Measurements from ENCODE around the gene SMIM11. TPM values are rescaled to one million over a fixed set of nuclear protein-coding genes. Genes with fewer than 3 reads are reported as not detected.
"Not testable (repeated sequence)": the region's sequence is repeated elsewhere in the genome, so short reads cannot be mapped to it uniquely, and the experiment has no call there.

The SMIM11 gene, protein sequence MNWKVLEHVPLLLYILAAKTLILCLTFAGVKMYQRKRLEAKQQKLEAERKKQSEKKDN
- 10 to 100 TPM in 1 of 2 donors, 1 to 10 TPM in 1; 2.1 to 19.2 TPM for total RNA-seq

GRCh38 chr21:34374940-34375618, at the start of gene SMIM11:
SMIM11 (plus strand) TSS chr21:34375507; CDS start chr21:34379505, 3,998 bp downstream.
- not testable (repeated sequence) for DNase-seq (ENCODE audit: low spot score in 2 of 2); H3K27ac Mint-ChIP-seq; H3K36me3 Mint-ChIP-seq; H3K9me3 Mint-ChIP-seq
- ATAC-seq: peak; percentile 93 to 98

GRCh38 chr21:34330055-34330454, 45.3 kb upstream of the SMIM11 start:
- peaks cover 6 to 7% of the 10 kb centered on the region in 2 donors for H3K9me3 Mint-ChIP-seq
- DNase-seq (ENCODE audit: low spot score in 2 of 2) (no peak), ATAC-seq (no peak)
- H3K27ac Mint-ChIP-seq: no peak overlapping the region
- H3K36me3 Mint-ChIP-seq: peaks cover 7 to 8% of the 10 kb centered on the region in 2 donors

DNA sequence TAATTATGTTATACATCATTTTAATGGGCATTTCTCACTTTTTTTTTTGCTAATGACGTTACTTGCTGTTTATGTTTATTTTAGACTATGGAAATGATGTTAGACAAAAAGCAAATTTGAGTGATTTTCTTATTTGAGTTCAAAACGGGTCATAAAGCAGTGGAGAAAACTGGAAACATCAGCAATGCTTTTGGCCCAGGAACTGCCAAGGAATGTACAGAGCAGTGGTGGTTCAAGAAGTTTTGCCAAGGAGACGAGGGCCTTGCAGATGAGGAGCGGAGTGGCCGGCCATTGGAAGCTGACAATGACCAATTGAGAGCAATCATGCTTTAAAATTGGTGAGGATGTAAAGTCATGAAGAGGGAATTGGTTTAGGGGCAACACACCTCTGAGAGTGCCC, 43.6 kb upstream of the SMIM11 start:
- H3K9me3 Mint-ChIP-seq: peaks cover 6 to 7% of the 10 kb centered on the region in 2 donors
- no peak for ATAC-seq
- no peak overlapping the region for H3K27ac Mint-ChIP-seq
- peaks cover 7 to 8% of the 10 kb centered on the region in 2 donors for H3K36me3 Mint-ChIP-seq
- no peak for DNase-seq (ENCODE audit: low spot score in 2 of 2)

GRCh38 chr21:34332347-34332746, 43.0 kb upstream of the SMIM11 start:
- no peak overlapping the region for H3K27ac Mint-ChIP-seq
- H3K9me3 Mint-ChIP-seq: peaks cover 6 to 7% of the 10 kb centered on the region in 2 donors
- DNase-seq (ENCODE audit: low spot score in 2 of 2): no peak
- H3K36me3 Mint-ChIP-seq: peaks cover 7 to 8% of the 10 kb centered on the region in 2 donors
- ATAC-seq: no peak

DNA sequence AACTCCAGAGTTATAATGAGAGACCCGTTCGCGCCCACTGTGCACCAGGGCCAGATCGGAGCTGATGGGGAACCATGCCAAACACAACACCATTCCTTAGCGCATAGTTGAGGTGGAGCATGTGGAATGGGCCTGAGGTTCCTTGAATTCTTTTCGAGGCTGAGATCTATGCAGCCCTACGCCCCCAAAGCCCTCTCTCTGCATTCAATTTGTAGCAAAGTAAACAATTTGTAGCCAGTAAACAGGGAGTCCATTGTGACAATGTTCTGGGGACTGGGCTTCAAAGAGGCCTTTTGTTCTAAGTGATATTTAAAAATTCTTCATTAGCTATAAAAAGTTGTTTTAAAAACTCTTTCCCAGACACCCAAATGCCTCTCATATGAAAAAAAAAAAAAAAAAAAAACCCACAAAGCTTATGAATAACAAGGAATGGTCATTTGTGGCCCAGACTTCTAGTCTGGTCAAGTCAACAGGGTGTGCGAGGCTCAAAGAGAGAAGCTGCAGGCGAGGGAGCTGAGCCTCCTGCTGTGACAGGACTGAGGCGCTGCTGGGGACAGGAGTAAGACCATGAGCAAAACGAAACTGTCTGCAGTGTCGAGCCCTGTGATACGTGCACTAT, 42.1 kb upstream of the SMIM11 start:
- H3K27ac Mint-ChIP-seq: no peak overlapping the region
- peaks cover 7 to 8% of the 10 kb centered on the region in 2 donors for H3K36me3 Mint-ChIP-seq
- H3K9me3 Mint-ChIP-seq: peaks cover 6 to 7% of the 10 kb centered on the region in 2 donors
- no peak for ATAC-seq
- no peak for DNase-seq (ENCODE audit: low spot score in 2 of 2)

- ATAC-seq (no peak), DNase-seq (ENCODE audit: low spot score in 2 of 2) (no peak)
- Mint-ChIP-seq H3K9me3 (no peaks in the 10 kb centered on the region), H3K36me3 (no peaks in the 10 kb centered on the region), H3K27ac (no peak overlapping the region)
These were observed 40.0 kb upstream of the SMIM11 start for GRCh38 chr21:34335316-34335715.

GRCh38 chr21:34336245-34336644, 39.1 kb upstream of the SMIM11 start:
- Mint-ChIP-seq H3K9me3 (no peaks in the 10 kb centered on the region), H3K36me3 (no peaks in the 10 kb centered on the region), H3K27ac (no peak overlapping the region)
- ATAC-seq (no peak), DNase-seq (ENCODE audit: low spot score in 2 of 2) (no peak)

GRCh38 chr21:34336756-34337391, 38.4 kb upstream of the SMIM11 start:
- ATAC-seq (no peak), DNase-seq (ENCODE audit: low spot score in 2 of 2) (no peak)
- Mint-ChIP-seq H3K9me3 (no peaks in the 10 kb centered on the region), H3K36me3 (no peaks in the 10 kb centered on the region), H3K27ac (no peak overlapping the region)

GRCh38 chr21:34337741-34338140, 37.6 kb upstream of the SMIM11 start:
- DNase-seq (ENCODE audit: low spot score in 2 of 2) (no peak), ATAC-seq (no peak)
- no peak overlapping the region for H3K27ac Mint-ChIP-seq
- H3K9me3 Mint-ChIP-seq: no peaks in the 10 kb centered on the region
- H3K36me3 Mint-ChIP-seq: no peaks in the 10 kb centered on the region

DNA sequence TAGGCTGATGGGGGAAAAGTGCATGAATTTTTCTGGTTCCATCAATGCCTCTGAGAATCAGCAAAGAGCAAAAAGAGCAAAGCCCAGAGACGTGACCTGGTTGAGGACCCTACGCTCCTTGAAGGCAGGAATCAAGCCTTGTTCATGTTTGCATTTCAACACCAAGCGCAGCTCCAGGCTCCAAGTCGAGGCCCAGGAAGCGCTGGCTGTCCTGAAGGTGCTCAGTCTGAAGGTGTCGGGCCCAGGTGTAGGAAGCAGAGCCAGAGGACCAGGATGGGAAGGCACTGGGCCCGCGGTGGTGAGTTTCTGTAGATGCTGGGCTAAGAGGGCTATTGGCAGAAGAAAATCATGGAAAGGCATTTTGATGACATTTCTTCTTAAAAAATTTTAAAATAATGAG, 37.1 kb upstream of the SMIM11 start:
- Mint-ChIP-seq H3K9me3 (no peaks in the 10 kb centered on the region), H3K27ac (no peak overlapping the region), H3K36me3 (no peaks in the 10 kb centered on the region)
- no peak for DNase-seq (ENCODE audit: low spot score in 2 of 2)
- ATAC-seq: no peak

- DNase-seq (ENCODE audit: low spot score in 2 of 2): no peak
- no peak for ATAC-seq
- no peaks in the 10 kb centered on the region for H3K36me3 Mint-ChIP-seq
- H3K9me3 Mint-ChIP-seq: no peaks in the 10 kb centered on the region
- no peak overlapping the region for H3K27ac Mint-ChIP-seq
These were observed 35.2 kb upstream of the SMIM11 start for GRCh38 chr21:34340061-34340460.

- Mint-ChIP-seq H3K27ac (no peak overlapping the region), H3K9me3 (no peaks in the 10 kb centered on the region), H3K36me3 (no peaks in the 10 kb centered on the region)
- DNase-seq (ENCODE audit: low spot score in 2 of 2): no peak
- no peak for ATAC-seq
These were observed 32.8 kb upstream of the SMIM11 start for GRCh38 chr21:34342476-34342875.

- H3K36me3 Mint-ChIP-seq: no peaks in the 10 kb centered on the region
- ATAC-seq: no peak
- no peaks in the 10 kb centered on the region for H3K9me3 Mint-ChIP-seq
- H3K27ac Mint-ChIP-seq: no peak overlapping the region
- DNase-seq (ENCODE audit: low spot score in 2 of 2): no peak
These were observed 32.0 kb upstream of the SMIM11 start for GRCh38 chr21:34343347-34343746.

DNA sequence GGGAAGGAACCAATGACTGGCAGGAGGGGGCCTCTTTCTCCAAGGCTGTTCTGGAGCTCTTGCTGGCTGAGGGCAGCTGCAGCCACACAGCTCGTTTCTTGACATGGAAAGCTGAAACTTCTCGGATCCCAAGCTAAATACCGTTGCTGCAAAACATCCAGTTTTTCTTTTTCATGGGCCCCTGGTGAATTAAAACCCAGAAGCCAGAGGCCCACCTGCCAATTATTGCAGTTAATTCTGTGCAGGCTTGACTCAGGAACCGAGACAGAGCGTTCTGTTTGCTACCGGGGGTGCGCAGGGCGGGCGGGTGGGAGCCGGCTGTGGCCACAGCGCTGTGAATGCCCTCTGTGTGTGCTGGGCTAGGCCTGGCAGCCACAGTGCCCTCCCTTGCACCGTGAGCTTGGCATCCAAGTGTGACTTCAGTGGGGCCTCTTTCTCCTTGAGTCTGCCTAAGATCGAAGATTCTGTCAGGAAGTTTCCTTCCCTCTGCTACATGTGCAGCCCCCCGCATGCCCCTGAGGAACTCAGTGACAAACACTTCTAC, 31.4 kb upstream of the SMIM11 start:
- H3K36me3 Mint-ChIP-seq: no peaks in the 10 kb centered on the region
- DNase-seq (ENCODE audit: low spot score in 2 of 2): no peak
- ATAC-seq: no peak
- H3K27ac Mint-ChIP-seq: no peak overlapping the region
- no peaks in the 10 kb centered on the region for H3K9me3 Mint-ChIP-seq

GRCh38 chr21:34344584-34344983, 30.7 kb upstream of the SMIM11 start:
- DNase-seq (ENCODE audit: low spot score in 2 of 2) (no peak), ATAC-seq (no peak)
- no peak overlapping the region for H3K27ac Mint-ChIP-seq
- H3K36me3 Mint-ChIP-seq: no peaks in the 10 kb centered on the region
- no peaks in the 10 kb centered on the region for H3K9me3 Mint-ChIP-seq

- Mint-ChIP-seq H3K36me3 (no peaks in the 10 kb centered on the region), H3K9me3 (no peaks in the 10 kb centered on the region), H3K27ac (no peak overlapping the region)
- no peak for DNase-seq (ENCODE audit: low spot score in 2 of 2)
- ATAC-seq: no peak
These were observed 30.0 kb upstream of the SMIM11 start for GRCh38 chr21:34345091-34345871.

- H3K36me3 Mint-ChIP-seq: no peaks in the 10 kb centered on the region
- DNase-seq (ENCODE audit: low spot score in 2 of 2): no peak
- ATAC-seq: no peak
- H3K27ac Mint-ChIP-seq: no peak overlapping the region
- no peaks in the 10 kb centered on the region for H3K9me3 Mint-ChIP-seq
These were observed 29.4 kb upstream of the SMIM11 start for GRCh38 chr21:34345892-34346291.
